GM18519 (cell line): ENCODE measurements around the gene CFAP44.
"Not testable (repeated sequence)": the region's sequence is repeated elsewhere in the genome, so short reads cannot be mapped to it uniquely, and the experiment has no call there.

Experiments used
- ATAC-seq: cut with Tn5 transposase; IDR thresholded peaks from one replicate; pipeline ENCODE4 v1.9.1; 2021; ENCODE audit warnings: mild to moderate bottlenecking, moderate library complexity; ENCODE audit not compliant: unreplicated experiment, low FRiP score

CFAP44 gene, protein sequence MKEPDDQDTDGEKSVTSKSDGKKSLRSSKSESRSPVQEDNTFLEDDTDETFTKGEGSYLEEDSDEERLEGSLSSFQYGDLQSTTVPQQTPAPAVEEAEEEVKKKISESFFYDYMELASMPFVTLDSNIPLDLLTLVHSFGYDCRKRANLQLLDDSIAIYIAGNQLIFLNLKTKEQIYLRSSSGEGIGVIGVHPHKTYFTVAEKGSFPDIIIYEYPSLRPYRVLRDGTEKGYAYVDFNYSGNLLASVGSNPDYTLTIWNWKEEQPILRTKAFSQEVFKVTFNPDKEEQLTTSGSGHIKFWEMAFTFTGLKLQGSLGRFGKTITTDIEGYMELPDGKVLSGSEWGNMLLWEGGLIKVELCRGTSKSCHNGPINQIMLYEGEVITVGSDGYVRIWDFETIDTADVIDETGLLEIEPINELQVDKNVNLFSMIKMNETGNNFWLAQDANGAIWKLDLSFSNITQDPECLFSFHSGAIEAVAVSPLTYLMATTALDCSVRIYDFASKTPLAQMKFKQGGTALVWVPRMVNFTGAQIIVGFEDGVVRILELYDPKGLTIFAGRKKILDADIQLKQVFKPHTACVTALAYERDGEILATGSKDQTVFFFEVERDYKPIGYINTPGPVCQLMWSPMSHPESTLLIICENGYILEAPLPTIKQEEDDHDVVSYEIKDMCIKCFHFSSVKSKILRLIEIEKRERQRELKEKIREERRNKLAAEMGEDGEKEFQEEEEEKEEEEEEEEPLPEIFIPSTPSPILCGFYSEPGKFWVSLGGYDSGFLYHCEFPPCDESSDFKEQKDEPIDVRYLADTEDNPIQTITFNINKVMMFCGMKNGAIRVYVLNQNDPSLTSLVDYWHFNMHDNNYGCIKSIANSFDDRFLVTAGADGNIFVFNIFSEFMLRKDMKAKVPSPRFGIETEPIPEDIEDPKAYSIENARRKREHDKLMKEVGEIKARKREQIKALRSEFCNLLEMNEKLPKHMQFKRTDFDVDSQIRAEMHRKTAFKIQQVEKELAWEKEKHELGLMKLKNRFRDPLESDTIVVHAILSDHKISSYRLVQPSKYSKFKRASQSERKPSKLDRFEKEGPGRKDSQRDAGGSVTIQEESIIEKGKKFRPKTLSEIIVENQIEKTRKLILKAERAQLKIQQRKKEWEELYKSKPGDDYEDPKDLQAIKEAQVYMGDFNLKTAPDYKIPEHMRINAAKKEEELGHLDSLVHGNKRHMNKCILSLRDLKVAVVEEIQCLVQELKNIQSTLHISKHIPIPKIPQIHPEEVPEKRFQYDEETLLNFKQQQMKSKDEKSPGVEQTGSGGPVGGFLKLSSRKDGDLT (N-terminal part only)

DNA sequence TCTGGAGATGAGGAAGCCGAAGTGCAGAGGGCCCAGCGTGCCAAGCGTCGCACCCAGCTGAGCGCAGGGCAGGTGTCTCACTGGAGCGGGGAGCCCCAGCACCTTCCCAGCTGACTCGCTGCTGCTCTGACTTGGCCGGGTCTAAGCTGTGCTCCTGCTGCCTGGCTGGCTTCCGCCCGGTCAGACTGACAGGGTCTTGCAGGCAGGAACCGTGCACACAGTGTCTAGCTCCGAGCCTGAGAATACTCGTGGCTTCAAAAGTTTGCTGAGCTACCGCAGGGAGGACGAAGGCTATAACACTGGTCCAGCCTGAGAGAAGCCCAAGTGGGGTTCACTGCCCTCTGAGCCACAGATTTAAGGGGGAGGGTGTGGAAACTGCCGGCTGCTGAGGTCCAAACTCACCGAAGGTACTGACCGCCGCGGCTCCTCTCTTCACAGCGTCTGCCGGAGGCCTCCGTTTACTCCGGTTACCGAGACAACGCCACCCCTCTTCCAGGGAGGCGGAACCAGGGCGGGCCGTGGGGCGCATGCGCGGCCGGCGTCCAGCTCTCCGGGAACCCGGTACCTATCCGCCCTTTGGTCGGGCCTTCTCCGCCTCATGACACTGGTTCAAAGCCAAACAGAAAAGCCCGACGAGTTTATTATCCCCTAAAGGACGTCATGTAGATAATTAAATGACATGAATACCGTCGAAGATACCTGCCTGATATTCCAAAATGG is at the start of gene CFAP44:
CFAP44 (minus strand) TSS at position 443 of the 720 bp plus-strand sequence. CDS start 7,829 bp downstream, outside the sequence.
- ATAC-seq, result no peak

- ATAC-seq, result no peak
Measured at GRCh38 chr3:113485161-113485609, 43.9 kb upstream of the CFAP44 start.

DNA sequence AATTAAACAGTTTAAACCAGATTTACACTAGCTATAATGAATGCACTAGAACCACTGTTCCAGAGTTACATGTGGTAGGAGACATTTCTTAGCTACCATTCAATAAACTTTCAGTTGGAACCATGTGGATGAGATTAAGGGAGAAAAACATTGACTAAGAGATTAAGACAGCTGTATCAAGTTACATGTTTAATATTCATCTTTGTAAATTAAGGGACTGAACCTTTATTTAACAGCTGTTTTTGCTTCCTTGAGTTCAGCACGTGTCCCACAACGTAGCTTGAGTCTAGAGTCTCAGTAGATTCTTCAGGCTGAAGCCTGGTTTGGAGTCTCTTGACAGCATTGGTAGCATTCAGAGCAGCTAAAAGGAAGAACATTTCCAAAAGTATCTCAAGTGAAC is 27.2 kb upstream of the CFAP44 start:
- ATAC-seq, result no peak

GRCh38 chr3:113461488-113461887 is 20.2 kb upstream of the CFAP44 start:
- ATAC-seq, result no peak

- not testable (repeated sequence) for ATAC-seq
Measured at GRCh38 chr3:113458554-113458953, 17.3 kb upstream of the CFAP44 start.

DNA sequence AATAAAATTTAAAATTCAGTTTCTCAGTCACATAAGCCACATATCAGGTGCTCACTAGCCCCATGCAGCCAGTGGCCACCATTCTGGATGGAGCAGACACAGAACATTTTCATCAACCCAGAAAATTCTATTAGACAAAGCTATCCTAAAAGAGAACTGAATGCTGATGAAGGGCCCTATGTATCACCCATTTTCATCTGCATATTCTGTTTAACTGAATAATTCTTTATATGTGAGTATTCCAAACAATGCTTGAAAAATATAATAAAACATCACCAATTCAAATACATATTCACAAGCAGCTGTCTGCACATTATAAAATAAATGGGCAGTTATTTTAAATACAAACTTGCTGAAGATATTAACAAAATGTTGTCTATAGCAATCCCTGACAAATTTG is 14.2 kb upstream of the CFAP44 start:
- ATAC-seq, result no peak

GRCh38 chr3:113454630-113455029 is 13.3 kb upstream of the CFAP44 start:
- no peak for ATAC-seq

DNA sequence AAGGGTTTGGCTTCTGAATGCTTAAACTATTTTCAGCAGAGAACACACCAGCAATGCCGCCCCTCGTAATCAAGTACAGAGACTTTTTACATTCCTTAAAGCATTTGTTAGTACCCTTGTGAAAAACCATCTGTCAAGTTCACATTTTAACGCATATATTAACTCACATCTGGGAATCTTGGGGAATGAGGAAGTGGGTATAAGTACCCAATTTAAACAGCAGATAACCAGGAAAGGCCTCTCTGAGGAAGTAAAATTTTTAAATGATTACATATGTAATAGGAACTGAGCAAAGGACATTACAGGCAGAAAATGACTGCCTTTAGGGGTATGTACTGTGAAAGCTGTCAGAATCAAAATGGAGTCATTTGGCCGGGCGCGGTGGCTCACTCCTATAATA is 12.8 kb upstream of the CFAP44 start:
- ATAC-seq, result no peak

- ATAC-seq, result no peak
Measured at GRCh38 chr3:113450911-113451310, 9.6 kb upstream of the CFAP44 start.

GRCh38 chr3:113439606-113440005 is 1.7 kb downstream of the CFAP44 start:
- no peak for ATAC-seq

DNA sequence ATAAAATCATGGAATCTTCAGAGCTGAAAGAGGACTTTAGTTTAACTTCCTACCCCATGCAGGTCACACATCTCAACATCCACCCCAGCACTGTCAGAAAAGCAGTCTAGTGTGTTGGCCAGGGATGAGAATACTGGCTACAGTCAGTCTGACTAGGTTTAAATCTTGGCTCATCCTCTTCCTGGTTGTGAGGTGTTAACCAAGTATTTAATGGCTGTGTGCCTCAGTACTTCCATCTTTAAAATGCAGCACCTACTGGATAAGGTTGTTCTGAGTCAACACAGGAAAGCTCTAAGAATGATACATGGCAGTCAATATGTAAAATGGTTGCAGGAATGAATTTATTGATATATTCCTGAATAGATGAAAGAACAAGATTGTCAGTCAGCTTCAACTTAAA is 3.1 kb downstream of the CFAP44 start:
- no peak for ATAC-seq

- ATAC-seq, result no peak
Measured at GRCh38 chr3:113437411-113437810, 3.9 kb downstream of the CFAP44 start.

DNA sequence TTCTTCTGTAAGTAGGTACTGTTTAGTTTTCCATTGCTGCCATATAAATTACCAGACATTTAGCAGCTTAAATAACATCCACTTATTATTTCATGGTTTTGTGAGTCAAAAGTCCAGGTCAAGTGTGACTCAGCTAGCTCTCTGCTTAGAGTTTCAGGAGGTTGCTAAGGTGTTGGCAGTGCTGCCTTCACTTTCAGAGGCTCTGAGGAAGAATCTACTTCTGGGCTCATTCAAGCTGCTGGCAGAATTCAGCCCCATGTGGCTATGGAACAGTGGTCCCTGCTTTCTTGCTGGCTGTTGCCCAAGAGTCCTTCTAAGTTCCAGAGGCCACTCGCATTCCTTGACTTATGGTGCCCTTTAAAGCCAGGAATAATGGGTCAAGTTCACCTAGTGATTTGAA is 4.5 kb downstream of the CFAP44 start:
- no peak for ATAC-seq

- no peak for ATAC-seq
Measured at GRCh38 chr3:113431811-113432210, 9.5 kb downstream of the CFAP44 start.

DNA sequence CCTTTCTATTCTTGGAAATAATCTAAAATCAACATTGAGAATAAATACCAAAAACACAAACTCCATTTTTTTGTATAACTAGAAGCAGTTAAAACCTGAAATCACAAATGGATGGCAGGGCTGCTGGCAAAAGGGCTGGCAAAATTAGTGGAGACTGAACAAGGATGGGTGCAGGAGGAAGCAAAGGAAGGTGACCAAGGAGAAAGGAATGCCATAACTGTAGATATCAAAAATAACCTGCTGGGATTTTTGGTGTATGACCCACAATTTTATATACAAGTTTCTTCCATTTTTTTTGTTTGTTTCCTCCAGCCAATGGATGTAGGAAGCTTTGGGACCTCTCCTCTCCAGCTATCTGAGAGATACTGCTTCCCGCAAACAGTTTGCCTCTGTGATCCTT is 12.7 kb downstream of the CFAP44 start:
- no peak for ATAC-seq

DNA sequence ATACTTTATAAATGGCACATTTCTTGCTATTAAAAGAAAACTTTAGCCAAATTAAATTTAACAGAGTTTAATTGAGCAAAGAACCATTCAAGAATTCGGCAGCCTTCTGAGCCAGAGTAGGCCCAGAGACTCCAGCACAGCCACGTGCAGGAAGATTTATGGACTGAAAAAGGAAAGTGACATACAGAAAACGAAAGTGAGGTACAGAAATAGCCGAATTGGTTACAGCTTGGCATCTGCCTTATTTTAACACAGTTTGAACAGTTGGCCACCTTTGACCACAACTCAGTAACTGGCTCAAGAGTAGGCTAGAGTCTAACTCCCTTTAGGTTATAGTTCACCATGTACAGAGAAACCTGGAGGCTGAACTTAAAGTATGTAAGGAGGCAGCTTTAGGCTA is 17.6 kb downstream of the CFAP44 start:
- ATAC-seq, result peak; percentile 44

GRCh38 chr3:113421082-113421481 is 20.2 kb downstream of the CFAP44 start:
- ATAC-seq, result no peak

GRCh38 chr3:113409676-113410075 is 31.6 kb downstream of the CFAP44 start:
- ATAC-seq, result no peak

DNA sequence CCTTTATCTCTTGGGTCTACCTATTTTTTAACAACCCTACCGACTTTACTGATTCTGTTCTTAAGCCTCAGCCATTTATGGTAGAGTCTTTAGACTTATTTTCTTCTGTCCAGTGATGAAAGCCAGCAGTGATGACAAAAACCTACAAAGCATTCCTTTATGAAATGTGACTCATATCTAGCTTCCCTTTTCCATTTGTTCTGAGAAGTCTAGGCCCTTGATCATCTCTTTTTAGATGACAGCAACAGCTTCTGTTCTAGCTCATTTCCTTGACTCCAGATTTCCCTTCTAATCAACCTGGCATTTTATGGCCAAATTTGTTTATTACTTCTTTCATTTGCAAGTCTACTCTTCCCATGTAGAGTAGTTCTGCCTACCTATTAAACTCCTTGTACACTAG is 36.1 kb downstream of the CFAP44 start:
- ATAC-seq, result no peak

- ATAC-seq, result no peak
Measured at GRCh38 chr3:113404637-113405036, 36.7 kb downstream of the CFAP44 start.
